Stimulated activated CD4-positive, alpha-beta T cell treated with anti-CD3 and anti-CD28 coated beads, Interleukin-4, amount 100 ng/mL, for 48 hours (primary cell): Measurements from ENCODE around the gene STIM2.
"Not testable (repeated sequence)": the region's sequence is repeated elsewhere in the genome, so short reads cannot be mapped to it uniquely, and the experiment has no call there.

Experiments
- DNase-seq, 2 donors: peaks; one replicate each; pipeline ENCODE4 v3.0.0-alpha.2; 2020; ENCODE audit warnings: low read depth in 2 of 2

STIM2 gene

GRCh38 chr4:26867914-26868684 lies 7.5 kb downstream of the STIM2 start:
- no peak for DNase-seq

DNA sequence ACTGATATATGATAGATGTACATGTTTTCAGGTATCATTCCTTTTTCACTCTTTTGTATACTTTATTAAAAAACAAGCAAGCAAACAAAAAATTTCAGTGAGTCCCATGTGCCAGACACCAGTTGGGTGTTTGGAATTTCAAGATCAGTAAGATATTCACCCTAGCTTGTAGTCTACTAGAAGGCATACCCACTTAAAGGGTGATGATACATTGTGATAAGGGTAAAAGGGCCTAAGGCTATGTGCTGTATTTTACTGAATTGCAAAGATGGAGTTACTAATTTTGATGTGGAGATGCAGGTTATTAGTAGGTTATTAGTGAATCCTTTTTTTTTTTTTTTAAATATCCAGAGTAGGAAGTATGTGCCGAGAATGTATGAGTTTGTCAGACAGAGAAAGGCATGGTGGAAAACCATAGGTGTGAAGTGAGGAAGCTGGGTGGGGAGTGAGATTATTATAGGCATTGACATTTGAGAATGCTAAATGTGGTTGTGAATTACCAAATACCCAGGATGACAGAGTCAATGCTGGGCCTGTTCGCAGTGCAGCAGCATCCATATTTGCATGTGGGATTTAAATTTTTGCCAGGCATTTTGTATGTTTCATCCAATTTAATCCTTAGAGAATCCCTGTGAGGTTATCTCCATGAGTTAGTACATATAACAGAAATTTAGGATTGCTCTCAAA lies 10.1 kb downstream of the STIM2 start:
- no peak for DNase-seq

DNA sequence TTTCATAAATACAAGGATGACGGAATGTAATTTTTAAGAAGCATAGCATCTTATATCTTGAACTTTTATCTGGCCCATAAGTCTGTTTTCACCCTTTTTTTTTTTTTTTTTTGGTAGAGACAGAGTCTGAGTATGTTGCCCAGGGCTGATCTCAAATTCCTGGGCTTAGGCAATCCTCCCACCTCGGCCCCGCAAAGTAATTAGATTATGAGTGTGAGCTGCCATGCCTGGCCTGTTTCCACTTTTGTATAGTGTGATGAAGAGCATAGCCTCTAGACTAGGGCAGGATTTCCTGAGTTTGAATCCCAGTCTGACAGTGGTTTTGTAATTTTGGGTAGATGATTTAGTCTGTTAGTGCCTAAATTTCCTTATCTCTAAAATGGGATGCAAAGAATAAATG lies 11.0 kb downstream of the STIM2 start:
- DNase-seq: no peak

DNA sequence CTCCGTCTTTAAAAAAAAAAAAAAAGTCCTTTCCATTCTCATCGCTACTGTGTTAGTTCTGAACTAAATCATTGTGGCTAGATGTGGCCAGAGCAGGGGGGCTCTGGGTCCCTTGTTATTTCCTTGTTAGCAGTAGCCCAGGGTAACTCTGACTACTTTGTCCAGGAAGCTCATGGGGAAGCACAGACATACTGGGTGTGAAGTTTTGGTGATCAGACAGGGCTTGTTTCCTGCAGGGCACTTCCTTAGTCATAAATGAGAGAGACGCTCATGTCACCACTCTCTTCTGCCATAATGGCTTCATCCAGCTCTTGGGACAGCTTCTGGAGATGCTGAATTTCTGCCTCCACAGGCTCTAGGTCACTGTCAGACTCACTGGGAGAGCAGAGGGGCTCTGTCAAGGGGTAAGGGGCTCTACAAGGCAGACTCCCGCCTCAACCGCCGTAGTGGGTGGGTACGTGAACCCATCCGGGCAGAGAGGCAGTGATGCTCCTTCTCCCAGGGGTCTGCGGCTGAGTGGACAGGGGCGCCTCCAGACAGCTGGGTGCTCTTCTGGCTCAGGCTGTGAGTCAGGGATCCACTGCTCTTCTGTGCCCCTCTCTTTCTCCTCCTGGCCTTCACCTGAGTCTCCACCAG lies 12.9 kb downstream of the STIM2 start:
- peak in 1 of 2 donors; percentile 52 for DNase-seq

GRCh38 chr4:26874110-26874509 lies 13.5 kb downstream of the STIM2 start:
- DNase-seq: no peak

DNA sequence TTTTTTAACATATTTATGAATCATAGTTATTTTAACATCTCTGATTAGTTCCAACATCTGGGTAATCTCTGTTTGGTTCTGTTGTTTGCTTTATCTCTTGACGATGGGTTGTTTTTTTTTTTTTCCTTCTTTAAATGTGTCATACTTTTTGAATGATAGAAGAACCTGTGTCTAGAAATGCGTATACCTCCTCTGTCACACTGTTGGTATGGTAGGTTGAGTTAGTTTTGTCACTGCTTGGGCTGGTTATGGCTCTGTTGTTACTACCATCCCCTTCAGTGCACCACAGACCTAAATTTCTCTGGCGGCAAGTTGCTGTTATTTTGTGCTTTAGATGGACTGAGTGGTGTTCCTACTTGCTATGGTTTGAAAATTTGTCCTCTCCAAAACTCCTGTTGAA lies 16.8 kb downstream of the STIM2 start:
- no peak for DNase-seq

DNA sequence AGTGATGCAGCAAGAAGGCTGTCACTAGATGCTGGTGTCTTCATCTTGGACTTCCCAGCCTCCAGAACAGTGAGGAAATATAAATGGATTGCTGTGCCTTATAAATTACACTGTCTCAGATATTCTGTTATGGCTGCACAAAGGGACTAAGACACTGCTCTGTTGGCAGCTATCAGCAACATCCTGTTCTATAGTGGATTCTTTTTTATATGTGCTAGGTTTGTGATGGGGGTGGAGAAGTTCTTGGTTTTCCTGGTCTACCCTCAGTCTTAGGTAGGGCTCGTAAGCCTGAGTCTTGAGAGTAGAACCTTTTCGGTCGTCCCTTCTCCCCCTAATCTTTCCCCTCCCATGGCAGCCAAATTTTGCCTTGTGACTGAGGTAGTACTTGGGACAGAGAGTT lies 17.3 kb downstream of the STIM2 start:
- no peak for DNase-seq

- no peak for DNase-seq
These were observed 18.3 kb downstream of the STIM2 start for GRCh38 chr4:26878794-26879391.

- DNase-seq: no peak
These were observed 19.2 kb downstream of the STIM2 start for GRCh38 chr4:26879805-26880204.

DNA sequence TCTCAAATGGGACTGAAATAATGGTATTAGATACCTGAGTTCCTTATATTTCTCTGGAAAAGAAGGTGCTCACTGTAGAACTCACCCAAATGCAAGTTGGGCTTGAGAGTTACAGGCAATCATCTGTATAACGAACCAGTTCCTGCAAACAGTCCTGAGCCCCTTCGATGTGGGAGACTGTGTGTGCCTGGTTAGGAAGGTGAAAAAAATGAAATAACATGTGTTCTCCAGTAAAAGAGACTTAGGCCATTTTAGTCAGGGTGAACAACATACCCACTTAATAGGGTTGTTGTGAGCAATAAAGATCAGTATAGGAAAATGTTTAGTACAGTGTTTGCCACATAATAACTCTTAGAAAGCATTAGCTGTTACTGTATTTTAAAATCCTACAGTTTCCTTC lies 23.4 kb downstream of the STIM2 start:
- no peak for DNase-seq

GRCh38 chr4:26884486-26884988 lies 23.9 kb downstream of the STIM2 start:
- DNase-seq: no peak

DNA sequence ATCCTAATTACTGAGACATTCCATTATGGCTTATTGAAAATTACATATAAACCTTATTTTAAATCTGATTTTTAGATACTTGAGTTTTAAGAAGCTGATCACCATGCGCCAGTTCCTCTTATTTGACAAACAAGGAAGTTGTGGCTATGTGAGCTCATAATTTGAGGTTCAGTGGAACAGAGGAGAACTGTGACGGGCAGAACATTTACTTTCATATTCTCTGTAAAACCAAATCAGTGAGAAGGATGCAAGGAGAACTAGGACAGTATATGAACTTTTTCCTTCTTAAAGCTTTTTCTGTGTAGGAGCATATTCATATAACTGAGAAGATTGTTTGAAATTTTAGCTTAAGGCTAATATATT lies 25.3 kb downstream of the STIM2 start:
- no peak for DNase-seq

GRCh38 chr4:26887143-26887542 lies 26.5 kb downstream of the STIM2 start:
- DNase-seq: no peak

GRCh38 chr4:26887809-26888208 lies 27.2 kb downstream of the STIM2 start:
- no peak for DNase-seq

DNA sequence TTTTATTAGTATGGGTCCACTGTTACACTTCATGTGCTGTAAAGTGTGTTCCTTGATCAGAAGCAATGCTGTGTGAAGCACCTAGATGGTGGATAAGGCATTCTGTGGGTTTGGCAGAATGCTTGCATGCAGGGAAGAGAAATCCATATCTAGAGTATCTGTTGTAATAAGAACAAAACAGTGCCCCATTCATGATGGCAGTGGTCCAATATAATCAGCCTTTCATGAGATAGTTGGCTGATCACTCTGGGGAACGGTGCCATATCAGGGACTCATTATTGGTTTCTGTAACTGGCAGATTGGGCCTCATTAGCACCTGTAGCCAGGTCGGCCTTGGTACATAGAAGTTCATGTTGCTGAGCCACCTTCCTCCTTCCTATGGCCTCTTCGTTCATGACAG lies 28.7 kb downstream of the STIM2 start:
- DNase-seq: no peak

GRCh38 chr4:26891054-26891453 lies 30.4 kb downstream of the STIM2 start:
- DNase-seq: no peak

DNA sequence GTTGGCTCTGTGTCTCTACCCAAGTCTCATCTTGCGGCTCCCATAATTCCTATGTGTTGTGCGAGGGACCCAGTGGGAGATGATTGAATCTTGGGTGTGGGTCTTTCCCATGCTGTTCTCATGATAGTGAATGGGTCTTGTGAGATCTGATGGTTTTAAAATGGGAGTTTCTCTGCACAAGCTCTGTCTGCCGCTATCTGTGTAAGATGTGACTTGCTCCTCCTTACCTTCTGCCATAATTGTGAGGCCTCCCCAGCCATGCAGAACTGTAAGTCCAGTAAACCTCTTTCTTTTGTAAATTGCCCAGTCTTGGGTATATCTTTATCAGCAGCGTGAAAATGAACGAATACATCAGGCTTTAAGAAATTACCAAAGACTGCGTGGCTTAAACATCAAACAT lies 31.2 kb downstream of the STIM2 start:
- DNase-seq: no peak

GRCh38 chr4:26892480-26893150 lies 32.0 kb downstream of the STIM2 start:
- no peak for DNase-seq

DNA sequence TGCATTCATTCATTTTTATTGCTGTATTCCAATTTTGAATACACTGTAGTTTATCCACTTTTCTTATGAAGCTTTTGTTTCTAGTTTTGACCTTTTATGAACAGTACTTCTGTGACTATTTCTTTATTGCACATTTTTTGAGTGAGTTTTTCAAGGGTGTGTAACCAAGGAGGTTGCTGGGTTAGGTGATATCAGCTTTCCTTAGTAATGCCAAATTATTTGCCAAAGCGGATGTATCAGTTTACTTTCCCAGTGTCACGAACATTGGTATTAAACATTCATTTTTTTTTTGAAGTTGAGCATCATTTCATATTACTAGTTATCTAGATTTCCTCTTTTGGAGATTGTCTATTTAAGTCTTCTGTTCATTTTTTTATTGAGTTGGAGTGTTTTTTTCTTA lies 32.9 kb downstream of the STIM2 start:
- DNase-seq: no peak

DNA sequence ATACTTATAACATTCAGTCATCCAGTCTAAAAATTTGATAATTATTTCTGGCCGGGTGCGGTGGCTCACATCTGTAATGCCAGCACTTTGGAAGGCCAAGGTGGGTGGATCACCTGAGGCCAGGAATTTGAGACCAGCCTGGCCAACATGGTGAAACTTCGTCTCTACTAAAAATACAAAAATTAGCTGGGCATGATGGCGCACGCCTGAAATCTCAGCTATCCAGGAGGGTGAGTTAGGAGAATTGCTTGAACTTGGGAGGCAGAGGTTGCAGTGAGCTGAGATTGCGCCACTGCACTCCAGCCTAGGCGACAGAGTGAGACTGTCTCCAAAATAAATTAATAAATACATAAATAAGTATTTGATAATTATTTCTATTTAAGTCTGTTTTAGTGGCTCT lies 34.2 kb downstream of the STIM2 start:
- not testable (repeated sequence) for DNase-seq

DNA sequence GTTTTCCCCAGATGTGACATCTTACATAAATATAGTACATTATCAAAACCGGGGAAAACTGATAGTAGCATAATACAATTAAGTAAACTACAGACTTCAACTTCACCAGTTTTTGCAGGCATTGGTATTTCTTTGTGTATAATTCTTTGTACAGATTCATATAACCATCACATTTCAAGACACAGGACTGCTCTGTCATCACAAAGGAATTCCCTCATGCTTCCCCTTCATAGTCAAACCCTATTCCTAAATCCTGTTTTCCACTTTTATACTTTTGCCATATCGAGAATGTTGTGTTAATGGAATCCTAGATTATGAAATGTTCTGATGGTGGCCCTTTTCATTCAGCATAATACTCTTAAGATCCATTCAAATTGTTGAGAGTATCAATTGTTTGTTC lies 36.0 kb downstream of the STIM2 start:
- DNase-seq: no peak

DNA sequence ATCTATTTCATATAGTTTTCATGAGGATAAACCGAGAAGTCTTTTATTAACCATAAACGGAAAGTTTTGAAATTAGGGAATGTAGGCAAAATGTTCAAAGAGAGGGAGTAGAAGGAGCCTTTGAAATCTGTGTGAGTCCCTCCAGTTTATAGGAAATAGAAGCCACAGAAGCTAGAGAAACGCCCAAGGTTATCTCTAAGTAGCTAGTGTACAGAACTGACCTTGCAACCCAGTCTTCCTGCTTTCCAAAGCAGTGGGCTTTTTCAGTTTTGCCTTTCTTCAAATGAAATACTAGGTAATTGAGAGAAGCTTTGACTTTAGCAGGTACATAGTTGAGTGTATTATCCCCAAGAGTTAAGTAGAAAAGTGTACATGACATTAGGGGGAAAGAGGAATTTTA lies 39.4 kb downstream of the STIM2 start:
- no peak for DNase-seq
